AG04450 (cell line): ENCODE results near the gene CLEC3B. TPM values are rescaled to one million over a fixed set of nuclear protein-coding genes. Genes with fewer than 3 reads are reported as not detected.

Experiments
- CTCF ChIA-PET: fragments of 300-600, 350-600 bp; formaldehyde crosslinking; extraction: SDS; loops from one replicate; lab custom pipeline; 2022; ENCODE audit warnings: antibody characterized with exemption, inconsistent platforms; lab: Charles Lee
- POLR2A ChIA-PET: fragments of 350-600 bp; formaldehyde crosslinking; extraction: SDS; loops from one replicate; lab custom pipeline; 2021; ENCODE audit warnings: antibody characterized with exemption, inconsistent platforms; lab: Yijun Ruan, JAX
- DNase-seq: peaks from one replicate; pipeline ENCODE4 v3.0.0-alpha.2; 2011; ENCODE audit warnings: low read depth, low spot score
- H3K27ac ChIP-seq: one replicate; pipeline ENCODE4 v1.5.1; 2012; ENCODE audit warnings: low read depth, low read length, control low read depth
- H3K27me3 ChIP-seq: one replicate; pipeline ENCODE4 v1.6.0; 2012; ENCODE audit warnings: low read length; ENCODE audit not compliant: control insufficient read depth, insufficient read depth
- H3K4me3 ChIP-seq: 2 replicates; pipeline ENCODE4 v1.5.1; 2011; ENCODE audit warnings: mild to moderate bottlenecking, low read depth, low read length, control low read depth
- H3K9me3 ChIP-seq: 2 replicates; pipeline ENCODE4 v1.5.1; 2012; ENCODE audit warnings: low read length; ENCODE audit not compliant: control insufficient read depth, insufficient read depth
- CTCF ChIP-seq: IDR thresholded peaks from 2 replicates; pipeline ENCODE4 v1.5.1; 2011; ENCODE audit warnings: low read depth, low read length, control low read depth, inconsistent platforms
- polyA plus RNA-seq: library from polyadenylated mRNA; depleted of rRNA; stranded (reverse); fragments of >200 nt; gene quantifications from 2 replicates; pipeline ENCODE4 v1.2.3, GENCODE V29; 2011

CLEC3B gene
- polyA plus RNA-seq, 1 experiment: 4.3 TPM

- no peak for DNase-seq
- TF ChIP-seq CTCF: no peak
- Histone ChIP-seq H3K27me3 (no peaks in the 10 kb centered on the region), H3K9me3 (no peaks in the 10 kb centered on the region), H3K27ac (no peak overlapping the region), H3K4me3 (no peak overlapping the region)
- CTCF ChIA-PET: interaction anchor here (0.7 kb wide), 1 partner anchor 224 kb away, joined by 3 read pairs; the partner anchor contains the start of gene TMEM158
- POLR2A ChIA-PET: no interaction called here
These were observed 23.9 kb upstream of the CLEC3B start for GRCh38 chr3:45002139-45002660.

- no peak for TF ChIP-seq CTCF
- Histone ChIP-seq H3K27ac (no peak overlapping the region), H3K9me3 (no peaks in the 10 kb centered on the region), H3K27me3 (no peaks in the 10 kb centered on the region), H3K4me3 (no peak overlapping the region)
- CTCF ChIA-PET: interaction anchor here (0.7 to 0.9 kb wide), 2 partner anchors 10 to 224 kb away, joined by 3 read pairs; partner anchors contain the start of gene TMEM158
- POLR2A ChIA-PET: interaction anchor here (0.5 to 0.8 kb wide), 2 partner anchors 9 to 27 kb away, joined by 3 read pairs; partner anchors contain the start of gene ZDHHC3
- no peak for DNase-seq
These were observed 23.4 kb upstream of the CLEC3B start for GRCh38 chr3:45002720-45003119.

GRCh38 chr3:45003406-45003805 is 22.7 kb upstream of the CLEC3B start:
- POLR2A ChIA-PET: interaction anchor here (0.8 kb wide), 1 partner anchor 9 kb away, joined by 3 read pairs; no protein-coding TSS in a partner anchor
- H3K27me3 ChIP-seq: no peaks in the 10 kb centered on the region
- no peak overlapping the region for H3K4me3 ChIP-seq
- TF ChIP-seq CTCF: no peak
- no peaks in the 10 kb centered on the region for H3K9me3 ChIP-seq
- CTCF ChIA-PET: interaction anchor here (0.9 kb wide), 1 partner anchor 11 kb away, joined by 3 read pairs; no protein-coding TSS in a partner anchor
- H3K27ac ChIP-seq: no peak overlapping the region
- no peak for DNase-seq

GRCh38 chr3:45003859-45004258 is 22.2 kb upstream of the CLEC3B start:
- ChIA-PET POLR2A (interaction anchor here (0.5 kb wide), 1 partner anchor 174 kb away, joined by 3 read pairs; no protein-coding TSS in a partner anchor), CTCF (no interaction called here)
- TF ChIP-seq CTCF: no peak
- no peaks in the 10 kb centered on the region for H3K9me3 ChIP-seq
- H3K27ac ChIP-seq: no peak overlapping the region
- H3K27me3 ChIP-seq: no peaks in the 10 kb centered on the region
- no peak overlapping the region for H3K4me3 ChIP-seq
- DNase-seq: no peak

- POLR2A ChIA-PET: no interaction called here
- CTCF ChIA-PET: no interaction called here
- no peak for DNase-seq
- no peak overlapping the region for H3K4me3 ChIP-seq
- H3K27ac ChIP-seq: no peak overlapping the region
- TF ChIP-seq CTCF: no peak
- H3K9me3 ChIP-seq: no peaks in the 10 kb centered on the region
- H3K27me3 ChIP-seq: no peaks in the 10 kb centered on the region
These were observed 19.0 kb upstream of the CLEC3B start for GRCh38 chr3:45007091-45007490.
